ENCODE measurements around the gene SNAP47.

DNA sequence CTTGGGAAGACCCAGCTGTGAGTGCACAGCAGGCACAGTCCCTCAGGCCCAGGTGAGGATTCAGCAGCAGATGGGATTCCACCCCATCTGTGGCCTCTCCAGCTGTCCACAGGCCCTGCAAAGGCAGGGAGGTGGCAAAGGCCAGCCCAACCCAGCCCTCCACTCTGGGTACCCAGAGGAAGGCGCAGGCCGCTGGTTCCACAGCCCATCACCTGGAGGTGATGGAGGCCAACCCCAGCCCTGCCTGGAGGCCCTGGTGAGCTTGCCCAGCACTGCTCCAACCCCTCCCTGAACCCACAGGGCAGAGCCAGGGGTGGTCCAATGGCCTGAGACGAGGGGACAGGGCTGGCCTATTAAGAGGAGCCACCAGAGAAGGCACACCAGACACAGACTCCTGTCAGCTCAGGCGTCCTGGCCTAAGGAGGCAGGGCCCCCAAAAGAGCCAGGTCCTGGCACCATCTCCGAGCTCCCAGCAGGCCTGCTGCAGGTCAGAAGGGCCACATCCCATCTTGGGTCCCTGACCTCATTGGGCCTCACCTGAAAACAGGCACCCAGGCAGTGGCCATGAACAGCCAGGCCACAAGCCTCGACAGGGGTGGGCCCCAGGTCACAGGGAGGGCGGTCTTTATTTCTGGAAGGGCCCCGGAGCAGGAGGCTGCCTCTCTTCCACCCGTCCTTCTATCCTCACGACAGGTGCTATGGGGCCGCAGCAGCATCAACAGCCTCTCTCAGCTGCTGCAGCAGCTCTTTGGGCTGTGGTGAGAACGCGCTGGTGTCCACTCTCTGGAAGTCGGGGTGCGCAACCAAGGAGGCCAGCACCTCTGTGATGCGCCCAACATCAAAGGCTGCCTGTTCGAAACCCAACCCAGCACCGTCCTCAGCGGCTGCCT lies 3.3 kb upstream of the SNAP47 start:
- TF ChIP-seq CTCF (IDR thresholded peaks at IDR 0.05) (no peak), POLR2A (IDR thresholded peaks at IDR 0.05) (no peak)

Data from body of pancreas (tissue), 4 donors.